Kidney epithelial cell (primary cell): Measurements from ENCODE around the gene CLEC6A. TPM values are rescaled to one million over a fixed set of nuclear protein-coding genes. Genes with fewer than 3 reads are reported as not detected.
"Not testable (repeated sequence)": the region's sequence is repeated elsewhere in the genome, so short reads cannot be mapped to it uniquely, and the experiment has no call there.

Source experiments
- DNase-seq: peaks from one replicate; pipeline ENCODE4 v3.0.0-alpha.2; 2010; ENCODE audit warnings: low read depth
- H3K27me3 ChIP-seq: 2 replicates; pipeline ENCODE4 v1.6.0; 2011; ENCODE audit warnings: low read length; ENCODE audit not compliant: control insufficient read depth, insufficient read depth
- H3K36me3 ChIP-seq: 2 replicates; pipeline ENCODE4 v1.5.1; 2011; ENCODE audit warnings: low read length; ENCODE audit not compliant: control insufficient read depth, insufficient read depth
- H3K4me3 ChIP-seq: 2 replicates; pipeline ENCODE4 v1.5.1; 2011; ENCODE audit warnings: low read depth, mild to moderate bottlenecking, control low read depth, low read length
- CTCF ChIP-seq: IDR thresholded peaks from 2 replicates; pipeline ENCODE4 v1.5.1; 2011; ENCODE audit warnings: mild to moderate bottlenecking, moderate library complexity, low read length, control low read depth, inconsistent platforms; ENCODE audit not compliant: insufficient read depth, poor library complexity, severe bottlenecking
- total RNA-seq: library from RNA; depleted of rRNA; stranded (reverse); fragments of >200 nt; gene quantifications from 2 replicates; pipeline ENCODE4 v1.2.3, GENCODE V29; 2015

CLEC6A gene
- total RNA-seq, 1 donor from 2014 or later = not detected

GRCh38 chr12:8482571-8483061, 26.9 kb downstream of the CLEC6A start:
- Histone ChIP-seq H3K36me3 (no peaks in the 10 kb centered on the region), H3K27me3 (no peaks in the 10 kb centered on the region), H3K4me3 (no peak overlapping the region)
- no peak for DNase-seq
- TF ChIP-seq CTCF = no peak

DNA sequence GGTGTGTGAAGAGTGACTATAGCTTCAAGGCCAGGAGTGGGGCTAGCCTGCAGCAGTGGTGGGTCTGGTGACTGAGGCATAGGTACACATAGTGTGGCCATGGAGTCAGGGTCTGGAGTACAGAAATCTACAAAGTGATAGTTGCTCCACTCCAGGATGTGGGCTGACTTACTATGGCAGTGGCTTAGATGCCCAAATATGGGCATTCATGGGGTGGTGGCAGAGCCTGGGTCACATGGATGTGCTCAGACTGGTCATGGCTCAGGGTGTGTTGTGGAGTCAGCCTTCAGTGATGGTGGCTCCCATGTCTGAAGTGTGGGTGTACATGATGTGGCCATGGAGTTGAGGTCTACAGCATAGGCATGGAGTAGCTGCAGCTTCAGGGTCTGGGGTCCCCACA, 27.3 kb downstream of the CLEC6A start:
- no peaks in the 10 kb centered on the region for H3K27me3 ChIP-seq
- no peak for TF ChIP-seq CTCF
- no peak for DNase-seq

GRCh38 chr12:8491646-8492530, 36.1 kb downstream of the CLEC6A start:
- no peaks in the 10 kb centered on the region for H3K36me3 ChIP-seq

More for the DNA sequence above, 27.3 kb downstream of the CLEC6A start:
- H3K36me3 ChIP-seq = no peaks in the 10 kb centered on the region
- H3K4me3 ChIP-seq = no peak overlapping the region

GRCh38 chr12:8493084-8493483, 37.3 kb downstream of the CLEC6A start:
- no peaks in the 10 kb centered on the region for H3K36me3 ChIP-seq
- no peak for DNase-seq
- TF ChIP-seq CTCF = no peak
- H3K4me3 ChIP-seq = no peak overlapping the region
- H3K27me3 ChIP-seq = no peaks in the 10 kb centered on the region

More at GRCh38 chr12:8491646-8492530, 36.1 kb downstream of the CLEC6A start:
- no peaks in the 10 kb centered on the region for H3K27me3 ChIP-seq
- no peak for TF ChIP-seq CTCF
- DNase-seq = no peak
- H3K4me3 ChIP-seq = no peak overlapping the region

- DNase-seq, H3K36me3 ChIP-seq, H3K4me3 ChIP-seq, H3K27me3 ChIP-seq: not testable (repeated sequence)
These were observed 39.9 kb downstream of the CLEC6A start for GRCh38 chr12:8495671-8496070.

DNA sequence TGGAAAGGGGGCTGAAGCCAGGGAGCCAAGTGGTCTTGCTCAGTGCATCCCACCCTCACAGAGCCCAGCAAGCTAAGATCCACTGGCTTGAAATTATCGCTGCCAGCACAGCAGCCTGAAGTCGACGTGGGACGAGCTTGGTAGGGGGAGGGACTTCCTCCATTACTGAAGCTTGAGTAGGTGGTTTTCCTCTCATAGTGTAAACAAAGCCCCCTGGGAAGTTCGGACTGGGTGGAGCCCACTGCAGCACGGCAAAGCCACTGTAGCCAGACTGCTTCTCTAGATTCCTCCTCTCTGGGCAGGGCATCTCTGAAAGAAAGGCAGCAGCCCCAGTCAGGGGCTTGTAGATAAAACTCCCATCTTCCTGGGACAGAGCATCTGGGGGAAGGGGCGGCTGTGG, 40.3 kb downstream of the CLEC6A start:
- not testable (repeated sequence) for H3K36me3 ChIP-seq, DNase-seq, H3K4me3 ChIP-seq, H3K27me3 ChIP-seq

GRCh38 chr12:8499616-8500015, 43.9 kb downstream of the CLEC6A start:
- Histone ChIP-seq H3K36me3 (no peaks in the 10 kb centered on the region), H3K4me3 (no peak overlapping the region), H3K27me3 (no peaks in the 10 kb centered on the region)
- TF ChIP-seq CTCF = peak; percentile 31
- no peak for DNase-seq
